OCI-LY3 (cell line): ENCODE results near the gene DPEP2.

ENCODE experiments used
- CTCF ChIP-seq: fragments of 200-600, 300-600 bp; sonication (generic); IDR thresholded peaks from 2 replicates; pipeline ENCODE4 v1.5.1; 2014; ENCODE audit warnings: antibody characterized with exemption, low read length, low read depth
- EZH2phosphoT487 ChIP-seq: fragments of 200-600 bp; shearing (Covaris generic); IDR thresholded peaks from 2 replicates; pipeline ENCODE4 v1.6.1; 2018; ENCODE audit warnings: antibody characterized with exemption, mixed run types, low read depth

- TF ChIP-seq CTCF (no peak), EZH2phosphoT487 (no peak)
These were observed 5.9 kb upstream of the DPEP2 start for GRCh38 chr16:68005211-68005610.
